Progenitor cell of endocrine pancreas (in vitro differentiated cells): ENCODE data around the gene SYTL3. TPM values are rescaled to one million over a fixed set of nuclear protein-coding genes. Genes with fewer than 3 reads are reported as not detected.
A peak's percentile ranks its signal among the peaks of the same experiment; 100 is the strongest.

Source experiments
- DNase-seq: peaks from one replicate; pipeline ENCODE4 v3.0.0; 2021; ENCODE audit warnings: low spot score; ENCODE audit not compliant: unreplicated experiment
- H3K27ac Mint-ChIP-seq: 2 replicates; pipeline ENCODE4 v1.8.0; 2021; ENCODE audit warnings: mild to moderate bottlenecking, moderate library complexity, mixed read lengths
- H3K27me3 Mint-ChIP-seq: 2 replicates; pipeline ENCODE4 v1.8.0; 2021; ENCODE audit warnings: mixed read lengths
- H3K36me3 Mint-ChIP-seq: 2 replicates; pipeline ENCODE4 v1.8.0; 2022; ENCODE audit warnings: mixed read lengths; ENCODE audit not compliant: insufficient read depth
- H3K4me1 Mint-ChIP-seq: 2 replicates; pipeline ENCODE4 v1.8.0; 2021; ENCODE audit warnings: low read depth, mixed read lengths
- H3K4me3 Mint-ChIP-seq: 2 replicates; pipeline ENCODE4 v1.8.0; 2021; ENCODE audit warnings: low read depth, mild to moderate bottlenecking, moderate library complexity, mixed read lengths
- H3K9me3 Mint-ChIP-seq: 2 replicates; pipeline ENCODE4 v1.8.0; 2021; ENCODE audit warnings: low read depth, mixed read lengths
- total RNA-seq: library from RNA; stranded (reverse); gene quantifications from 2 replicates; pipeline ENCODE4 v1.2.1, GENCODE V29; 2021
- TF ChIP-seq, protein P1 (sequence below): fragments of 200-600 bp; sonication (generic); IDR thresholded peaks from one replicate; pipeline ENCODE4 v1.5.0; 2021; ENCODE audit warnings: antibody characterized with exemption, mild to moderate bottlenecking; ENCODE audit not compliant: unreplicated experiment

SYTL3 gene
- total RNA-seq, 1 donor from 2014 or later: 2.1 TPM

DNA sequence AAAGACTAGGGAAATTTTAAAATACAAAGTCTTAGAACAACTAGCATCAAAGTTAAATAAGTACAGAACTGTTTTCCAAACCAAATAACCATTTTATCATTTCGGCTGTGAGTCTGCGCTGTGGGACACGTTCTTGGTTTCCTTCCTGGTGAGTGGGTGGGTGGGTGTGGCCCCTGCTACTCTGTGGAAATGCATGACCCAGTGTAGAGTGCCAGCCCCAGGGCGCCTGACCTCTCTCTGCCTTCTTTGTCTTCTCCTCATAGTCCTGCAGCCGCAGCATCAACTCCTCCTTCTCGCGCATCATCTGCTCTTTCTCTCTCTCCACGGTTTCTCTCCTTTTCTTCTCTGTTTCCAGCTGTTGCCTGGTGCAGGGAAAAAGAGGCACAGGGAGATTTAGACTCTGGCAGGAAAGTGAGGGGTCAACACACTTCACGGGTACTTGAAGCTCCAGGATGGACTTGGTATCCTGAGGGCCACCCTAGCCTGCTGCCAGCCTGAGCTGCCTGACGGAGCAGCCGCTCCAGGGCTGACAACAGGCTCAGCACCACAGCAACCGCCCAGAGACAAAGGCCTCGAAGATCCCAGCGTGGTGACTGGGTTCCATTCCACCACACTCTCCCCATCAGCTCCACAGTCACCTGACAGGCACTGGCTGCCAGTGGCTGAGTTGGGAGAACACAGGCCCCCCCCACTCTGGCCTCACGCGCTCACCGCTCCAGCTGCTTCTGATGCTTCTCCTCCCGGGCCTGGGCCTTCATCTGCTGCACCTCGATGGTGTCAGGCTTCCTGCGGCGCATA, 120.9 kb downstream of the SYTL3 start:
- H3K4me3 Mint-ChIP-seq: no peak overlapping the region
- H3K36me3 Mint-ChIP-seq: peaks cover 61% of the 10 kb centered on the region
- TF ChIP-seq, protein P1, sequence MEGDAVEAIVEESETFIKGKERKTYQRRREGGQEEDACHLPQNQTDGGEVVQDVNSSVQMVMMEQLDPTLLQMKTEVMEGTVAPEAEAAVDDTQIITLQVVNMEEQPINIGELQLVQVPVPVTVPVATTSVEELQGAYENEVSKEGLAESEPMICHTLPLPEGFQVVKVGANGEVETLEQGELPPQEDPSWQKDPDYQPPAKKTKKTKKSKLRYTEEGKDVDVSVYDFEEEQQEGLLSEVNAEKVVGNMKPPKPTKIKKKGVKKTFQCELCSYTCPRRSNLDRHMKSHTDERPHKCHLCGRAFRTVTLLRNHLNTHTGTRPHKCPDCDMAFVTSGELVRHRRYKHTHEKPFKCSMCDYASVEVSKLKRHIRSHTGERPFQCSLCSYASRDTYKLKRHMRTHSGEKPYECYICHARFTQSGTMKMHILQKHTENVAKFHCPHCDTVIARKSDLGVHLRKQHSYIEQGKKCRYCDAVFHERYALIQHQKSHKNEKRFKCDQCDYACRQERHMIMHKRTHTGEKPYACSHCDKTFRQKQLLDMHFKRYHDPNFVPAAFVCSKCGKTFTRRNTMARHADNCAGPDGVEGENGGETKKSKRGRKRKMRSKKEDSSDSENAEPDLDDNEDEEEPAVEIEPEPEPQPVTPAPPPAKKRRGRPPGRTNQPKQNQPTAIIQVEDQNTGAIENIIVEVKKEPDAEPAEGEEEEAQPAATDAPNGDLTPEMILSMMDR: no peak

DNA sequence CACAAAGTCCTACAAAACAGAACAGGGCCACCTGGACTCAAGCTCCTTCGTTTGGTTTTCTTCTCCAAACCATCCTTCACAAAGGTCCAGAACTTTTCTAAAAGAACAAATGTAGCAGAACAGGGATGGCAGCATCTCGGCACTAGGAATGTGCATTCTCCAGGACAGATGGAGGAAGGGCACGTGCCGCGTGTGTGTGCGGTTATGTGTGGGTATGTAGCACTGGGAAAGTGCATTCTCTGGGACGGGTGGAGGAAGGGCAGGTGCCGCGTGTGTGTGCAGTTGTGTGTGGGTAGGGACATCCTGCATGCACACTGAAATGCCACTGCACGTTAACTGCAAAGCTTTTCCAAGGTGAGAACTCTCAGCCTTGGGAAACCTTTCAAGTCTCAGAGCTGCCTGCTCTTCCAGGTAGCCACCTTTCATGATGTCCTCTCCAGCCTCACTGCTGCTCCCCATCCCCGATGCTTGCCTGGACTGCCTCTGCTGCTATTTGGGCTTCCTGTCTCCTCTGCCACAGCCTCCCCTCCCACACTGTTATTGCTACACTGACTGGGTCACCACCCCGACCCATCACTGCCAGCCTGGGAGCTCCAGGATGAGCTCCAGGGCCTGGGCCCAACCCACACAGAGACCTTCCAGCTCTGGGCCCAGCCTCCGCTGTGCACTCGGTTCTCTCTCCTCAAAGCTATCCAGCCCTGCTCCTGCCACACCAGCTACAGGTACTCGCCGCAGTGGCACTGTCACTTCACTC, 121.7 kb downstream of the SYTL3 start:
- H3K4me3 Mint-ChIP-seq: no peak overlapping the region
- H3K9me3 Mint-ChIP-seq: no peaks in the 10 kb centered on the region
- H3K36me3 Mint-ChIP-seq: peaks cover 62% of the 10 kb centered on the region
- H3K27me3 Mint-ChIP-seq: no peaks in the 10 kb centered on the region
- peaks cover 10% of the 10 kb centered on the region for H3K4me1 Mint-ChIP-seq
- TF ChIP-seq, protein P1: no peak
- H3K27ac Mint-ChIP-seq: peak overlapping the region; percentile 62
- no peak for DNase-seq

More for the DNA sequence above, 120.9 kb downstream of the SYTL3 start:
- Mint-ChIP-seq H3K9me3 (no peaks in the 10 kb centered on the region), H3K27me3 (no peaks in the 10 kb centered on the region), H3K27ac (peak overlapping the region; percentile 74), H3K4me1 (peaks cover 10% of the 10 kb centered on the region)
- no peak for DNase-seq

DNA sequence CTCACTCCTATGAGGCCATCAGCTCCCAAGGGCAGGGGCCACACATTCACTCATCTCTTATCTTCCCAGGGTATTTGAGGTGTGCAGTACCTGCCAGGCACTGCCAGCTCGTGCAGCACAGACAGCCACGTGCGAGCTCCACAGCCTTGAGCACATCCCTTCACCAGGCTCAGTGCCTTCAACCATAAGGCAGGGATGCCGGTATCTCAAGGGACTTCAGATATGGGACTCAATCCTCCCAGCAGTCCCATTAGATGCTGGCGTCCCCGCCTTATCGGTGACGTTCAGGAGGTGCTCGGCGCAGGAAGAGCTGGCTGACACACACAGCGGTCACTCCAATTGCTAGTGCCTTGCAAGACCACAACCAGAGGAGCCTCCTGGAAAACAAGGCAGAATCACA, 122.3 kb downstream of the SYTL3 start:
- Mint-ChIP-seq H3K4me1 (peaks cover 14% of the 10 kb centered on the region), H3K27me3 (no peaks in the 10 kb centered on the region), H3K9me3 (no peaks in the 10 kb centered on the region), H3K36me3 (peaks cover 64% of the 10 kb centered on the region), H3K27ac (peak overlapping the region; percentile 62), H3K4me3 (no peak overlapping the region)
- TF ChIP-seq, protein P1: no peak
- no peak for DNase-seq

DNA sequence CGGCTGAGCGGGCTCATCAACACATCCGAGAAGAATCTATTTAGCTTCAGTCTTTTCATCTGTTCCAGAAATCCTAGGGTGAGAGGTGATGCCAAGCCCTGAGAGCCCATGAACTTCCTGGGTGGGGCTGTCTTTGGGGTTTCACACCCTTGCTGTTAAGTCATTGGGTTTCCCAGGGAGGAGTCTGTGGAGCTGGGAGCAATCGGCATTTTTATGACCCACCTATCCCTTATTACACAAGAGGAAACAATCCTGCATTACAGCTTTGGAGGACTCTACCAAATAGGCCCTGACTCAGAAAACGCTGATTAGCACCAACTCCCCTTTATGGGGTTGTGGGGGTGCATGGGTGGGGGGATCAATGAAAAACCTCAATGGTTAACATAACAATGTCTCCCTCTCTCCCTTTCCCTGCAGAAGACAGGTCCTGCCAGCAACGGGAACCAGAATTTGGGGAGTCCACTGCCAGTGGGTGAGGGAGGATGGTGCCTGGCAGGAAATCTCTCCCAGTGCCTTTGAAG, 123.1 kb downstream of the SYTL3 start:
- Mint-ChIP-seq H3K9me3 (no peaks in the 10 kb centered on the region), H3K27me3 (no peaks in the 10 kb centered on the region), H3K36me3 (peaks cover 65% of the 10 kb centered on the region), H3K27ac (peak overlapping the region; percentile 53), H3K4me1 (peaks cover 15% of the 10 kb centered on the region), H3K4me3 (no peak overlapping the region)
- TF ChIP-seq, protein P1: no peak
- no peak for DNase-seq
